HL-60/S4 treated with phorbol 12-myristate 13-acetate at 8.2 ng/mL for 4 days and 3 days (cell line): ENCODE data around the gene SPRR2B.
"Not testable (repeated sequence)": the region's sequence is repeated elsewhere in the genome, so short reads cannot be mapped to it uniquely, and the experiment has no call there.

Source experiments
- in situ Hi-C: fragments of 300-500 bp; cut with MboI; formaldehyde crosslinking; loops from 2 replicates; pipeline ENCODE4 v1.15.0; 2022; ENCODE audit warnings: low sequenced_read_pairs

SPRR2B gene

GRCh38 chr1:153035211-153035610 is 36.2 kb downstream of the SPRR2B start:
- in situ Hi-C loops, result no loop called here

DNA sequence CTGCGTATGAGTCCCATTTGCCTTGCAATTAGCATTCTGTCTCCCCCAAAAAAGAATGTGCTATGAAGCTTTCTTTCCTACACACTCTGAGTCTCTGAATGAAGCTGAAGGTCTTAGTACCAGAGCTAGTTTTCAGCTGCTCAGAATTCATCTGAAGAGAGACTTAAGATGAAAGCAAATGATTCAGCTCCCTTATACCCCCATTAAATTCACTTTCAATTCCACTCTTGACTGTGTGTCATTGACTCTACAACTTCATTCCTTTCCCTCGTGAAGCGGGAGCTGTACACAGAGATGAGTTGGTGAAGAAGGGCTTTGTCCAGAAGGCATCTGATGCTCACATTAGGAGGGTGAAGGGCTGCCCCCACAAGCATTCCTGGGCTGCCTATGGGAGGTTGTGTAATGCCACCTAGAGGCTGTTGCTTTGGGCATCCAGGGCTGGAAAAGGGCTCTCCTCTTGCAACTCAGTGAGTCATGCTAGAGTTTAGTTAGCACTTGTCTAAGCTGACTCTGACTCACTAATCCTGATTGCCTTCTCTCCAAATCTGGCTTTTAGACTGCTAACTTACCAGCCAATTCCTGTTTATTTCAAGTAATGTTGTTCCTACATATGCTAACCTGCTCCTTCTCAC is 38.6 kb downstream of the SPRR2B start:
- in situ Hi-C loops, result no loop called here

DNA sequence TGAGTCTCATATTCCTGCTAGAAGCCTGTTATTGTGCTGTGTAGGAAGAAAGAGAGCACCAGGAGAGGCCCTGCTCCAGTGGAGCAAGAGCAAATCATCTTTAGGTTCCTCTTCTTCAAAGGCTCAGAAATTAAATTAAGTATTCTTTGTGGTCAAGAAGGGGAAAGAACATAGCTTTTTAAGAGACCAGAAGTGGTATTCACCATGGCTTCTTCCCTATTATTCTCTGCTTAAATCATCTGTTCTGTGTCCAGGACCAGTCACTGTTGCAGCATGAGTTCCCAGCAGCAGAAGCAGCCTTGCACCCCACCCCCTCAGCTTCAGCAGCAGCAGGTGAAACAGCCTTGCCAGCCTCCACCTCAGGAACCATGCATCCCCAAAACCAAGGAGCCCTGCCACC is 39.3 kb downstream of the SPRR2B start:
- in situ Hi-C loops, result no loop called here

GRCh38 chr1:153030895-153031294 is 40.5 kb downstream of the SPRR2B start, which contains the start of gene SPRR1B:
SPRR1B (plus strand) TSS chr1:153031203; CDS start chr1:153032346, 1,143 bp downstream.
- in situ Hi-C loops, result no loop called here

DNA sequence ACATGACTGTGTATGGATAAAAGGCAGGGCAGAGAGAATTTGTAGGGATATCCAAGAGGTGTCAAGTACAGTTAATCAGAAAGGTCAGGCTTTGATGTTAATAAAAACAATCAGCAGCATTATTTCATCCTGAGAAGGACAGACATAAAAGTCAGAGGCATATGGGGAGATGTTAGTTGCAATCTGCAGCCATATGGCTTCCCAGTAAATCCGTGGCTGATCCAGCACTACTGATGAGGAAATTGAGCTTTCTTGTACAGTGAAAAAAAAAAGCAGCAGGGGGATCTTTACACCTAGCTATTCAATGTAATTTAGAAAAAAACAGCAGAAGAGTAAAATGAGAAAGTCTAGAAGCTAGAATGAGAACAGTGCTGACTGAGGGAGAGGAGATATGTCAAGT is 42.6 kb downstream of the SPRR2B start:
- in situ Hi-C loops, result no loop called here

GRCh38 chr1:153025797-153026196 is 45.6 kb downstream of the SPRR2B start:
- in situ Hi-C loops, result no loop called here

GRCh38 chr1:153024413-153024812 is 47.0 kb downstream of the SPRR2B start:
- in situ Hi-C loops, result no loop called here

GRCh38 chr1:153023109-153023508 is 48.3 kb downstream of the SPRR2B start:
- in situ Hi-C loops, result no loop called here

- in situ Hi-C loops, result not testable (repeated sequence)
Observed at GRCh38 chr1:153022340-153022739, 49.1 kb downstream of the SPRR2B start.

GRCh38 chr1:153021829-153022228 is 49.6 kb downstream of the SPRR2B start:
- in situ Hi-C loops, result not testable (repeated sequence)
